Neural crest cell (in vitro differentiated cells): ENCODE data around the gene ICOS. TPM values are rescaled to one million over a fixed set of nuclear protein-coding genes. Genes with fewer than 3 reads are reported as not detected.

Experiments used
- DNase-seq: peaks from one replicate; pipeline ENCODE4 v3.0.0; 2021; ENCODE audit warnings: low read depth, mixed read lengths, low spot score
- H3K27ac Mint-ChIP-seq: one replicate; pipeline ENCODE4 v1.8.0; 2021; ENCODE audit warnings: mild to moderate bottlenecking, mixed read lengths; ENCODE audit not compliant: unreplicated experiment
- H3K27me3 Mint-ChIP-seq: 2 replicates; pipeline ENCODE4 v1.8.0; 2021; ENCODE audit warnings: low read depth, mild to moderate bottlenecking, mixed read lengths
- H3K36me3 Mint-ChIP-seq: 2 replicates; pipeline ENCODE4 v1.8.0; 2021; ENCODE audit warnings: low read depth, mild to moderate bottlenecking, mixed read lengths
- H3K4me1 Mint-ChIP-seq: 2 replicates; pipeline ENCODE4 v1.8.0; 2021; ENCODE audit warnings: mixed read lengths
- H3K4me3 Mint-ChIP-seq: one replicate; pipeline ENCODE4 v1.8.0; 2021; ENCODE audit warnings: mild to moderate bottlenecking, mixed read lengths
- H3K9me3 Mint-ChIP-seq: 2 replicates; pipeline ENCODE4 v1.8.0; 2021; ENCODE audit warnings: mixed read lengths
- CTCF ChIP-seq: fragments of 200-600 bp; sonication (generic); conservative IDR thresholded peaks from 2 replicates; pipeline ENCODE4 v1.5.0; 2021; ENCODE audit warnings: antibody characterized with exemption, mild to moderate bottlenecking
- total RNA-seq: library from RNA; stranded (reverse); gene quantifications from 2 replicates; pipeline ENCODE4 v1.2.1, GENCODE V29; 2021

ICOS gene
- total RNA-seq, 1 donor from 2014 or later, result not detected

- H3K9me3 Mint-ChIP-seq, result no peaks in the 10 kb centered on the region
- H3K4me1 Mint-ChIP-seq, result no peaks in the 10 kb centered on the region
- H3K36me3 Mint-ChIP-seq, result no peaks in the 10 kb centered on the region
- H3K27ac Mint-ChIP-seq, result no peak overlapping the region
- H3K4me3 Mint-ChIP-seq, result no peak overlapping the region
- H3K27me3 Mint-ChIP-seq, result no peaks in the 10 kb centered on the region
- no peak for DNase-seq
- no peak for TF ChIP-seq CTCF
Measured at GRCh38 chr2:203934041-203934492, 2.5 kb upstream of the ICOS start.

GRCh38 chr2:203934711-203935438, 1.7 kb upstream of the ICOS start:
- Mint-ChIP-seq H3K9me3 (no peaks in the 10 kb centered on the region), H3K36me3 (no peaks in the 10 kb centered on the region), H3K27me3 (no peaks in the 10 kb centered on the region), H3K4me1 (no peaks in the 10 kb centered on the region), H3K4me3 (no peak overlapping the region), H3K27ac (no peak overlapping the region)
- TF ChIP-seq CTCF, result no peak
- no peak for DNase-seq

- no peak for DNase-seq
- Mint-ChIP-seq H3K27me3 (no peaks in the 10 kb centered on the region), H3K9me3 (no peaks in the 10 kb centered on the region), H3K27ac (no peak overlapping the region), H3K36me3 (no peaks in the 10 kb centered on the region), H3K4me3 (no peak overlapping the region), H3K4me1 (no peaks in the 10 kb centered on the region)
- TF ChIP-seq CTCF, result no peak
Measured at GRCh38 chr2:203935568-203935967, 995 bp upstream of the ICOS start.

GRCh38 chr2:203936949-203937348, 386 bp downstream of the ICOS start:
- H3K9me3 Mint-ChIP-seq, result no peaks in the 10 kb centered on the region
- DNase-seq, result no peak
- no peak for TF ChIP-seq CTCF
- H3K36me3 Mint-ChIP-seq, result no peaks in the 10 kb centered on the region
- H3K4me1 Mint-ChIP-seq, result no peaks in the 10 kb centered on the region
- no peak overlapping the region for H3K4me3 Mint-ChIP-seq
- H3K27ac Mint-ChIP-seq, result no peak overlapping the region
- H3K27me3 Mint-ChIP-seq, result no peaks in the 10 kb centered on the region

- no peaks in the 10 kb centered on the region for H3K4me1 Mint-ChIP-seq
- no peaks in the 10 kb centered on the region for H3K36me3 Mint-ChIP-seq
- H3K27me3 Mint-ChIP-seq, result no peaks in the 10 kb centered on the region
- DNase-seq, result no peak
- H3K9me3 Mint-ChIP-seq, result no peaks in the 10 kb centered on the region
- H3K4me3 Mint-ChIP-seq, result no peak overlapping the region
- no peak for TF ChIP-seq CTCF
- H3K27ac Mint-ChIP-seq, result no peak overlapping the region
Measured at GRCh38 chr2:203937788-203938187, 1.2 kb downstream of the ICOS start.
